ENCODE results near the gene ARHGAP10.
A peak's percentile ranks its signal among the peaks of the same experiment; 100 is the strongest.

ARHGAP10 gene

GRCh38 chr4:147732518-147733235 is 789 bp downstream of the ARHGAP10 start:
- peak; percentile 2 for DNase-seq (ENCODE audit: low read depth)

GRCh38 chr4:147733716-147734344 is 1.9 kb downstream of the ARHGAP10 start:
- no peak for DNase-seq (ENCODE audit: low read depth)

- no peak for DNase-seq (ENCODE audit: low read depth)
Observed at GRCh38 chr4:147734496-147734895, 2.6 kb downstream of the ARHGAP10 start.

- no peak for DNase-seq (ENCODE audit: low read depth)
Observed at GRCh38 chr4:147735413-147736301, 3.8 kb downstream of the ARHGAP10 start.

- DNase-seq (ENCODE audit: low read depth): no peak
Observed at GRCh38 chr4:147736458-147736857, 4.6 kb downstream of the ARHGAP10 start.

- DNase-seq (ENCODE audit: low read depth): no peak
Observed at GRCh38 chr4:147737623-147738022, 5.7 kb downstream of the ARHGAP10 start.

- DNase-seq (ENCODE audit: low read depth): no peak
Observed at GRCh38 chr4:147739239-147739823, 7.4 kb downstream of the ARHGAP10 start.

GRCh38 chr4:147740176-147740575 is 8.3 kb downstream of the ARHGAP10 start:
- DNase-seq (ENCODE audit: low read depth): no peak

- DNase-seq (ENCODE audit: low read depth): no peak
Observed at GRCh38 chr4:147741190-147741788, 9.4 kb downstream of the ARHGAP10 start.

- DNase-seq (ENCODE audit: low read depth): no peak
Observed at GRCh38 chr4:147747787-147748454, 16.0 kb downstream of the ARHGAP10 start.

- DNase-seq (ENCODE audit: low read depth): no peak
Observed at GRCh38 chr4:147749811-147750321, 18.0 kb downstream of the ARHGAP10 start.

- DNase-seq (ENCODE audit: low read depth): no peak
Observed at GRCh38 chr4:147753047-147753446, 21.2 kb downstream of the ARHGAP10 start.

- DNase-seq (ENCODE audit: low read depth): no peak
Observed at GRCh38 chr4:147754037-147754445, 22.2 kb downstream of the ARHGAP10 start.

- no peak for DNase-seq (ENCODE audit: low read depth)
Observed at GRCh38 chr4:147755561-147756295, 23.8 kb downstream of the ARHGAP10 start.

GRCh38 chr4:147756417-147756816 is 24.5 kb downstream of the ARHGAP10 start:
- DNase-seq (ENCODE audit: low read depth): no peak

GRCh38 chr4:147760176-147760575 is 28.3 kb downstream of the ARHGAP10 start:
- DNase-seq (ENCODE audit: low read depth): no peak

- DNase-seq (ENCODE audit: low read depth): no peak
Observed at GRCh38 chr4:147760695-147761094, 28.8 kb downstream of the ARHGAP10 start.

- DNase-seq (ENCODE audit: low read depth): no peak
Observed at GRCh38 chr4:147761218-147761883, 29.5 kb downstream of the ARHGAP10 start.

GRCh38 chr4:147764337-147764736 is 32.4 kb downstream of the ARHGAP10 start:
- DNase-seq (ENCODE audit: low read depth): no peak

- no peak for DNase-seq (ENCODE audit: low read depth)
Observed at GRCh38 chr4:147765121-147765529, 33.2 kb downstream of the ARHGAP10 start.
